ENCODE data around the gene SUSD1.
A peak's percentile ranks its signal among the peaks of the same experiment; 100 is the strongest.

SUSD1 gene

GRCh38 chr9:112065806-112066606 is 109.1 kb downstream of the SUSD1 start:
- peak; percentile 92 for DNase-seq (ENCODE audit: low read depth, low spot score)

GRCh38 chr9:112064871-112065270 is 110.2 kb downstream of the SUSD1 start:
- DNase-seq (ENCODE audit: low read depth, low spot score) = no peak

- DNase-seq (ENCODE audit: low read depth, low spot score) = no peak
These were observed 111.5 kb downstream of the SUSD1 start for GRCh38 chr9:112063586-112063985.

GRCh38 chr9:112063151-112063550 is 111.9 kb downstream of the SUSD1 start:
- no peak for DNase-seq (ENCODE audit: low read depth, low spot score)

GRCh38 chr9:112061152-112061740 is 113.9 kb downstream of the SUSD1 start:
- DNase-seq (ENCODE audit: low read depth, low spot score) = peak; percentile 95

- DNase-seq (ENCODE audit: low read depth, low spot score) = no peak
These were observed 115.2 kb downstream of the SUSD1 start for GRCh38 chr9:112059966-112060320.

- DNase-seq (ENCODE audit: low read depth, low spot score) = peak; percentile 65
These were observed 115.7 kb downstream of the SUSD1 start for GRCh38 chr9:112059145-112059965.

- DNase-seq (ENCODE audit: low read depth, low spot score) = no peak
These were observed 118.1 kb downstream of the SUSD1 start for GRCh38 chr9:112056996-112057395.

GRCh38 chr9:112054916-112055315 is 120.2 kb downstream of the SUSD1 start:
- no peak for DNase-seq (ENCODE audit: low read depth, low spot score)

GRCh38 chr9:112051812-112052211 is 123.3 kb downstream of the SUSD1 start:
- peak; percentile 52 for DNase-seq (ENCODE audit: low read depth, low spot score)

GRCh38 chr9:112050544-112051475 is 124.3 kb downstream of the SUSD1 start:
- DNase-seq (ENCODE audit: low read depth, low spot score) = peak; percentile 98

- peak; percentile 75 for DNase-seq (ENCODE audit: low read depth, low spot score)
These were observed 125.1 kb downstream of the SUSD1 start for GRCh38 chr9:112049811-112050516.

- DNase-seq (ENCODE audit: low read depth, low spot score) = peak; percentile 82
These were observed 126.0 kb downstream of the SUSD1 start for GRCh38 chr9:112048924-112049691.

- DNase-seq (ENCODE audit: low read depth, low spot score) = no peak
These were observed 127.5 kb downstream of the SUSD1 start for GRCh38 chr9:112047538-112048066.

GRCh38 chr9:112046181-112046580 is 128.9 kb downstream of the SUSD1 start:
- DNase-seq (ENCODE audit: low read depth, low spot score) = peak; percentile 69

- no peak for DNase-seq (ENCODE audit: low read depth, low spot score)
These were observed 130.2 kb downstream of the SUSD1 start for GRCh38 chr9:112044881-112045280.

- peak; percentile 35 for DNase-seq (ENCODE audit: low read depth, low spot score)
These were observed 130.9 kb downstream of the SUSD1 start for GRCh38 chr9:112044186-112044585.

GRCh38 chr9:112043423-112043822 is 131.7 kb downstream of the SUSD1 start:
- DNase-seq (ENCODE audit: low read depth, low spot score) = no peak

- no peak for DNase-seq (ENCODE audit: low read depth, low spot score)
These were observed 132.3 kb downstream of the SUSD1 start for GRCh38 chr9:112042769-112043168.

GRCh38 chr9:112042244-112042638 is 132.9 kb downstream of the SUSD1 start:
- DNase-seq (ENCODE audit: low read depth, low spot score) = no peak
